Thymus (tissue), 2 donors: ENCODE measurements around the gene QRICH2. TPM values are rescaled to one million over a fixed set of nuclear protein-coding genes. Genes with fewer than 3 reads are reported as not detected.

ENCODE experiments used
- polyA plus RNA-seq: library from polyadenylated mRNA; stranded (reverse); fragments of 200-250 nt; gene quantifications from one replicate; pipeline ENCODE4 v1.2.3, GENCODE V29; 2013
- total RNA-seq: library from RNA; stranded (reverse); fragments of 120-200 nt; gene quantifications from one replicate; pipeline ENCODE4 v1.2.4, GENCODE V29; 2013
- donor health status: healthy.

The QRICH2 gene
- total and polyA plus RNA-seq, 2 donors, result 1.1 to 7.3 TPM

Other genes with a start within 250 kb of the QRICH2 start
- 19.9 TPM for gene SRP68, start 235.8 kb downstream of the QRICH2 start, total RNA-seq
- gene SRP68, start 235.8 kb downstream of the QRICH2 start, polyA plus RNA-seq, result 47.6 TPM
- gene GALR2, start 233.5 kb downstream of the QRICH2 start, total RNA-seq, result 0.09 TPM
- 0.09 TPM for gene GALR2, start 233.5 kb downstream of the QRICH2 start, polyA plus RNA-seq
- gene ZACN, start 229.1 kb downstream of the QRICH2 start, total RNA-seq, result 1.5 TPM
- 10.3 TPM for gene ZACN, start 229.1 kb downstream of the QRICH2 start, polyA plus RNA-seq
- gene EXOC7, start 204.5 kb downstream of the QRICH2 start, total RNA-seq, result 71.9 TPM
- 64.6 TPM for gene EXOC7, start 204.5 kb downstream of the QRICH2 start, polyA plus RNA-seq
- 0.52 TPM for gene FOXJ1, start 167.0 kb downstream of the QRICH2 start, total RNA-seq
- 0.75 TPM for gene FOXJ1, start 167.0 kb downstream of the QRICH2 start, polyA plus RNA-seq
- gene RNF157, start 67.8 kb downstream of the QRICH2 start, total RNA-seq, result 0.61 TPM
- gene RNF157, start 67.8 kb downstream of the QRICH2 start, polyA plus RNA-seq, result 1.6 TPM
- gene UBALD2, start 42.9 kb downstream of the QRICH2 start, total RNA-seq, result 42.5 TPM
- gene UBALD2, start 42.9 kb downstream of the QRICH2 start, polyA plus RNA-seq, result 48.1 TPM
- 17.3 TPM for gene PRPSAP1, start 45.6 kb upstream of the QRICH2 start, total RNA-seq
- 38.5 TPM for gene PRPSAP1, start 45.6 kb upstream of the QRICH2 start, polyA plus RNA-seq
- gene SPHK1, start 76.3 kb upstream of the QRICH2 start, total RNA-seq, result 5.9 TPM
- 35.2 TPM for gene SPHK1, start 76.3 kb upstream of the QRICH2 start, polyA plus RNA-seq
- 8.8 TPM for gene UBE2O, start 144.9 kb upstream of the QRICH2 start, total RNA-seq
- gene UBE2O, start 144.9 kb upstream of the QRICH2 start, polyA plus RNA-seq, result 11.1 TPM
- gene AANAT, start 159.3 kb upstream of the QRICH2 start, total RNA-seq, result not detected
- 0.14 TPM for gene AANAT, start 159.3 kb upstream of the QRICH2 start, polyA plus RNA-seq
- 5.9 TPM for gene RHBDF2, start 193.1 kb upstream of the QRICH2 start, total RNA-seq
- gene RHBDF2, start 193.1 kb upstream of the QRICH2 start, polyA plus RNA-seq, result 20.6 TPM
- gene CYGB, start 229.4 kb upstream of the QRICH2 start, total RNA-seq, result 1.6 TPM
- 12.1 TPM for gene CYGB, start 229.4 kb upstream of the QRICH2 start, polyA plus RNA-seq
- 0.47 TPM for gene PRCD, start 231.8 kb upstream of the QRICH2 start, total RNA-seq
- 16.8 TPM for gene PRCD, start 231.8 kb upstream of the QRICH2 start, polyA plus RNA-seq